ENCODE results near the gene NARS2. TPM values are rescaled to one million over a fixed set of nuclear protein-coding genes. Genes with fewer than 3 reads are reported as not detected.

Gene NARS2
- total and polyA plus RNA-seq, 9 of the 15 experiments (the other 6 are each of a cell fraction or from before 2014, with no cell fraction given): 26.8 to 48.0 (median 34.2) TPM

DNA sequence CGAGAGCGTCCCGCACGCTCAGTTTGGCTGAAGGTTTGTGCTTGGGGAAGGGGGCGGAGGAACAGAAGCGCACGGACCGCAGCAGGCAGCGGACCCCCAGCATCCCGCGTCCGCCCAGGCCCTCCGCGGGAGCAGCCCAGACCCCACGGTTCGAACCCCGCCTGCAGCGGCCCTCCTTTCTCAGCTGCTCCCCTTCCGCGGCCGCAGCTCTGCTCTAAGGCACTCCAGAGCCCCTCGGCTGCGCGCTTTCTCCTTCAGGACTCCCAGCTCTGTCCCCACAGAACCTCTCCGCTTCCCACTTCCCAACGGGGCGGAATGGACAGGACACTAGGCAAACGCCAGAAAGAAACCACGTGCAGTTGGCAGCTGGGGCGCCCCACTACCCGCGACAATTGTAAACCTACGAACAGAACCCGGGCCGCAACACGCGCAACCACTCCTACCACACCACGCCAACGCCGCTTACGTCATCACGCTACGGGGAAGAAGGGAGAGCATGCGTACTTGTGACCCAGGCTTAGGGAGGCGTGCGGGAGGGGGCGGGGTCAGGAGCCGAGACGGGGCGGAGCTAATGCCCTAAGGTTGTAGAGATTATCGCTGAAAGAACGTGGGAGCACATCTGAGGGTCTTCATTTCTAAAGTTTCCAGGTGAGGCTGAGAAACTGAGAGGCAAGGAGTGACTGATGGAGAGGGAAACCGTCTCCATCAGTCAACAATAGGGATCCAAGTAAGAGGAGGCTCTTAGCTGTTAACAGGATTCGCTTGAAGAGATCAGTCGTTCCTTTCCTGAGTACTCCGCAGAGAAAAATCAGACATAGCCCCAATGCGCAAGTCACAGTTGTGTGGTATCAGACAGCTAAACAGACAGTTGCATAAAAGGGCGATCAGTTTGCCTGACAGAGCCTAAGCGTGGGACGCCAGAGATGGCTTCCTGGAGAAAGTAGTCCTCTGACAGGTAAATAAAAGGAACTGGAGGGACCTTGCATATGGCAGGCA, at the start of gene NARS2 (continued):
- no peak for TF ChIP-seq ELK1 (CRISPR knock-in tag; IDR thresholded peaks at IDR 0.05)
- no peak for TF ChIP-seq ZNF512 (tag; IDR thresholded peaks at IDR 0.05)
- TF ChIP-seq ZFP36 (IDR thresholded peaks at IDR 0.05; ENCODE audit: low read depth, low read length, partially characterized antibody): peak; percentile 3
- TF ChIP-seq ZNF224 (CRISPR knock-in tag; IDR thresholded peaks at IDR 0.05): no peak
- TF ChIP-seq SAFB2 (IDR thresholded peaks at IDR 0.05; ENCODE audit: borderline replicate concordance, low read depth, low read length, severe bottlenecking): no peak
- no peak for TF ChIP-seq BDP1 (IDR thresholded peaks at IDR 0.05; ENCODE audit: insufficient read depth, insufficient read length)
- TF ChIP-seq ZNF561 (CRISPR knock-in tag; conservative IDR thresholded peaks at IDR 0.05): no peak
- peak; percentile 93 for TF ChIP-seq POLR2A (conservative IDR thresholded peaks at IDR 0.05)
- TF ChIP-seq RCOR1 (IDR thresholded peaks at IDR 0.05; ENCODE audit: borderline replicate concordance in 1 of 2, low read depth in 2 of 2, low read length in 2 of 2): no peak
- no peak for TF ChIP-seq GATAD2A (IDR thresholded peaks at IDR 0.05)
- no peak for TF ChIP-seq NFIX (CRISPR knock-in tag; IDR thresholded peaks at IDR 0.05; ENCODE audit: low read depth)
- TF ChIP-seq CREB5 (CRISPR knock-in tag; IDR thresholded peaks at IDR 0.05): no peak
- TF ChIP-seq YY1 (IDR thresholded peaks at IDR 0.05; ENCODE audit: borderline replicate concordance in 1 of 3, control insufficient read depth in 1 of 3, extremely low read depth in 1 of 3, insufficient read depth in 3 of 3, insufficient read length in 1 of 3, insufficient replicate concordance in 2 of 3, low read depth in 1 of 3, low read length in 2 of 3): peak in 1 of 3 experiments; percentile 43
- no peak for TF ChIP-seq YBX1 (IDR thresholded peaks at IDR 0.05)
- peak; percentile 76 to 90; a peak in 3 of 4 replicates for TF ChIP-seq SIN3A (IDR thresholded peaks at IDR 0.05; ENCODE audit: borderline replicate concordance in 2 of 2, control insufficient read depth in 1 of 2, low read depth in 2 of 2, low read length in 2 of 2)
- TF ChIP-seq NFE2L1 (tag; IDR thresholded peaks at IDR 0.05; ENCODE audit: borderline replicate concordance, low read depth): no peak
- no peak for TF ChIP-seq COPS2 (conservative IDR thresholded peaks at IDR 0.05)
- no peak for TF ChIP-seq ZNF764 (CRISPR knock-in tag; IDR thresholded peaks at IDR 0.05; ENCODE audit: low read depth)

All from K562 (cell line).